ENCODE data around the gene TRDN.

DNA sequence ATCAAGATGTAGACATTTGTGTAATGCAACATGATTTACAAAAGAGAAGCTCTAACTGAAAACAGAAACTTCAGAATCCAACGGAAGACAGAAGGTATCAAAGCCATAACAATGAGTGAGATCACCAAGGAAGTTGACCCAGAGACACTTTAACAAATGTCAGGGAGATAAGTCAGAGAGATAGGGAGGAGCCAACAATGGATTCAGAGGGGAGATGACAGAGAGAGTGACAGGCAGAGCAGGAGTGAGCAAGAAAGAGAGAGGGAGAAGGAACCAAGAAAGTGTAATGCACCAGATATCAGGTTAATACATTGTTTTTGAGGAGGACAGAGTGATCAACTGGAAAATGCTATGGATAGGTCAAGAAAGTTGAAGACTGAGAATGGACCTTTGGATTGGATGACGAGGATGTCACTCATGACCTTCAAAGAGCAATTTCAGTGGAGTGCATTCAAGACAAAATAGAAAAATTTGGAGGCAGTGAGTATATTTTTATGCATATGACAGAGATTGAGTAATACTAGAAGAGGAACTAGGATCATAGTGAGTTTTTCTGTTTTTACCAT lies 86.6 kb downstream of the TRDN start:
- no peak for TF ChIP-seq ZNF263 (CRISPR knock-in tag; IDR thresholded peaks at IDR 0.05; ENCODE audit: low read depth)
- no peak for TF ChIP-seq NR1H2 (CRISPR knock-in tag; IDR thresholded peaks at IDR 0.05)
- no peak for TF ChIP-seq CTCF (IDR thresholded peaks at IDR 0.05)
- no peak for TF ChIP-seq ZNF138 (CRISPR knock-in tag; conservative IDR thresholded peaks at IDR 0.05)
- TF ChIP-seq, protein P1, sequence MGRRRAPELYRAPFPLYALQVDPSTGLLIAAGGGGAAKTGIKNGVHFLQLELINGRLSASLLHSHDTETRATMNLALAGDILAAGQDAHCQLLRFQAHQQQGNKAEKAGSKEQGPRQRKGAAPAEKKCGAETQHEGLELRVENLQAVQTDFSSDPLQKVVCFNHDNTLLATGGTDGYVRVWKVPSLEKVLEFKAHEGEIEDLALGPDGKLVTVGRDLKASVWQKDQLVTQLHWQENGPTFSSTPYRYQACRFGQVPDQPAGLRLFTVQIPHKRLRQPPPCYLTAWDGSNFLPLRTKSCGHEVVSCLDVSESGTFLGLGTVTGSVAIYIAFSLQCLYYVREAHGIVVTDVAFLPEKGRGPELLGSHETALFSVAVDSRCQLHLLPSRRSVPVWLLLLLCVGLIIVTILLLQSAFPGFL (CRISPR knock-in tag; IDR thresholded peaks at IDR 0.05; ENCODE audit: borderline replicate concordance), result no peak
- no peak for TF ChIP-seq E2F1 (CRISPR knock-in tag; IDR thresholded peaks at IDR 0.05)
- TF ChIP-seq, protein P2, sequence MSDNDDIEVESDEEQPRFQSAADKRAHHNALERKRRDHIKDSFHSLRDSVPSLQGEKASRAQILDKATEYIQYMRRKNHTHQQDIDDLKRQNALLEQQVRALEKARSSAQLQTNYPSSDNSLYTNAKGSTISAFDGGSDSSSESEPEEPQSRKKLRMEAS (CRISPR knock-in tag; IDR thresholded peaks at IDR 0.05), result no peak
- TF ChIP-seq KAT7 (CRISPR knock-in tag; IDR thresholded peaks at IDR 0.05; ENCODE audit: borderline replicate concordance), result no peak
